NCI-H2081 (cell line): ENCODE measurements around the gene ODF4.

Experiments
- DNase-seq, 2 experiments: peaks; one replicate each; lab custom pipeline; 2025; lab: John Stamatoyannopoulos, UW

Gene ODF4, protein sequence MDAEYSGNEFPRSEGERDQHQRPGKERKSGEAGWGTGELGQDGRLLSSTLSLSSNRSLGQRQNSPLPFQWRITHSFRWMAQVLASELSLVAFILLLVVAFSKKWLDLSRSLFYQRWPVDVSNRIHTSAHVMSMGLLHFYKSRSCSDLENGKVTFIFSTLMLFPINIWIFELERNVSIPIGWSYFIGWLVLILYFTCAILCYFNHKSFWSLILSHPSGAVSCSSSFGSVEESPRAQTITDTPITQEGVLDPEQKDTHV

DNA sequence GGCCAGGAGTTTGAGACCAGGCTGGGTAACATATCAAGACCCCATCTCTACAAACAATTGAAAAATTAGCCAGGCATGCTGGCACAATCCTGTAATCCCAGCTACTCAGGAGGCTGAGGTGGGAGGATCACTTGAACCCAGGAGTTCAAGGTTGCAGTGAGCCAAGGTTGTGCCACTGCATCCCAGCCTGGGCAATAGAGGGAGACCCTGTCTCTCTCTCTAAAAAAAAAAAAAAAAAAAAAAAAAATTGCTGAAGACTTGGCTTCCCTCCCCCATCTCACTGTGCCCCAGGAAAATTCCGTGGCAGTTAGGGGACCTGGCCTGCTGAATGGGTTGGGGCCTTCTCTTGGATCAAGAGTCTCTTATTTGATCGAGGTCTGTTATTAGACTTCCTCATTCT is at the start of gene ODF4:
Gene ODF4 (plus strand): TSS at position 301 of the 400 bp plus-strand sequence. CDS start 212 bp downstream, outside the sequence.
- DNase-seq: no peak

DNA sequence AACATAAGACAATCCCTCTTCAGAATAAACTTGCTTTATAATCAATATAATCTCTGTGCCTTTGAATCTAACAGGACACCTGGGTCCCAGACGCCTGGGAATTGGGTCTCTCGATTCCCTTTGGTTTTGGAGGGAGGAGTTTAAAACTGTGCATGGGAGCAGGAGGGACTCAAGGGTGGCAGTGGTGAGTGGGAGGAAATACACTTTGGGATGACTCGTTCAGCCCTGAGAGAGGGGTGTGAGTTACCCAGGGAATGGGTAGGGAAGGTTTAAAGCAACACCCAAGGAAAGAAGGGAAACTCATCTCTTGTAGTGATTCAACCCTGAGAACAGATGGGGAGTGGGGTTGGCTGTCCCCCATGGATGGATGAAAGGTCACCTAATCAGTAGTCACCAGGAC is 49.6 kb upstream of the ODF4 start:
- DNase-seq: no peak

DNA sequence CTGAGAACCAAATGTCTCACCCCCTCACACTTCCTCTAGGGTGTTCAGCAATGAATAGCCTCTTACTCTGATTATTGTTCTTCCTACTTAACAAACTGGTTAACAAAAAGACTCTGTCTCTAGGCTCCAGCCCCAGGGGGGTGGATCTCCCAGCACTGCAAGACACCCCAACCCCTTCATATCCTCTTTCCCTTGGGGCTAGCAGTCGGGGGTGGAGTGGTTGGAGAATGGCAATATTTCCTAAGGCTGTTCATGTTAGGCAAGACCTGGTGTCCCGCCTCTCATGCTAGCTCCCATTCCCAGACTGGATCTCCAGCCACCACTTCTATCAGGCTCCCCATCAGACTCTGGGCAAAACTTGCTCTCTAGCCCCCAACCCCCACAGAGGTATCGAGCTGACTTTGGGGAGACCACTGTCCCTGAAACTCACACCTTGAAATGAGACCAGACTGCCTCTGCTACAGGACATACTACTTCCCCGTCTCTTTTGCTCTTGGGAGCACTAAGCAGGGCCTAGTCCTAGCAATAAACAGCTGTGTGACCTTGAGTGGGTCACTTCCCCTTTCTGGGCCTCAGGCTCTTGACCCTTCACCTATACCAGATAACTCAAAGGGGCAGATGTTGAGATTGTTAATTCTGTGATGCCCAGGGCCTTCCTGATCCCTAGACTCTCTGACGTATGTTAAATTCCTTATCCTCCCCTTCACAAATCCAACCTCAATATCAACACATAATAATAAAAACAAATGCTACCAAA is 46.8 kb upstream of the ODF4 start:
- no peak for DNase-seq

DNA sequence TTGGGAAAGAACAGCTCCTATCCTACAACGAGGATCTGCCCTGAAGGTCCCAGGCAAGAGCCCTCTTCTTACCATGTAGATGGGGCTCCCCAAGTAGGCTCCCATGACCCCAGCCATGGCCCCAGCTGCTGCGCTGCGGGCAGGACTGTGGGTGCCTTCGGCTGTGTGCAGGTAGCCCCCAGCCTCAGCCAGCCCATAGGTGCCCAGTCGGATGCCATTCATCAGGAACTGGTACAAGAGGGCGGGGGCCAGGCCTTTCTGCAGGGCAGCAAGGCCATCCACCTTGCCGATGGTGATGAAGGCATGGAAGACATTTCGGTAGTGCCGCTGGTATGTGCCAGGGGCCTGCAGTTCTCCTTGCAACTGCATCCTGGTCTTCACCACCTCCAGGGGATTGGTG is 45.3 kb upstream of the ODF4 start:
- DNase-seq: no peak

DNA sequence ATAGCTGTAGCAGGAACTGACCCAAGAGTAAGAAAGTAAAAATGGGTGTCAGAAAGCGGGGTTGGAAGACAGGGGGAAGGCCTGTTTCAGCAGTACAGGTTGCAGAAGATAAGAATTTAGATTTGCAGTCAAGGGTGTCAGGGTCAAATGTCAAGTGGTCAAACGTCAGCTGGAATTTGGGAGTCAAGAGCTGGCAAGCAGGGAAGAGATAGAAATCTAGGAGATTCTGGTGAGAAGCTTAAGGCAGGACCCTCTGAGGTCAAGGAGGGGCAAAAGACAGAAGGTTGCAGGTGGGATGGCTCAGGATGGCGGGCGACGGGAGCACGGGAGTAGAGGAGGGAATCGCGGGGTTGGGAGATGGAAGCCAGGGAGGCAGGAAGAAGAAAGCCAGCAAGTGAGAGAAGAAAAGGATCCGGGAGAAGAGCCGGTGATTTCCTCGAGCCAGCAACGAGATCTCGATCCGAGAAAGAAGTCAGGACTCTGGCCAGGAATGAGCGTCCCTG is 44.8 kb upstream of the ODF4 start:
- no peak for DNase-seq

DNA sequence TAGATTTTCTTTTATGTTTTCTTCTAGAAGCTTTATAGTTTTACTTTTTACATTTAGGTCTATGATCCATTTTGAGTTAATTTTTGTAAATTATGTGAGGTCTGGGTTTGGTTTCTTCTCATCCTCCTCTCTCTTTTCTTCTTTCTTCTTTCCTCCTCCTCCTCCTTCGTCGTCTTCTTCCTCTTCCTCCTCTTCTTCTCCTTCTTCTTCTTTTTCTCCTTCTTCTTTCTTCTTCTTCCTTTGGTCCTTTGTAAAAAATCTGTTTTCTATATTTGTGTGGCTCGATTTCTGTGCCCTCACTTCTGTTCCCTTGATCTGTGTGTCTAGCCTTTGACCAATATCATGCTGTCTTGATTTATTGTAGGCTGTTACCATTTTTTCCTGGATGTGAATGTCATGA is 39.4 kb upstream of the ODF4 start:
- no peak for DNase-seq

DNA sequence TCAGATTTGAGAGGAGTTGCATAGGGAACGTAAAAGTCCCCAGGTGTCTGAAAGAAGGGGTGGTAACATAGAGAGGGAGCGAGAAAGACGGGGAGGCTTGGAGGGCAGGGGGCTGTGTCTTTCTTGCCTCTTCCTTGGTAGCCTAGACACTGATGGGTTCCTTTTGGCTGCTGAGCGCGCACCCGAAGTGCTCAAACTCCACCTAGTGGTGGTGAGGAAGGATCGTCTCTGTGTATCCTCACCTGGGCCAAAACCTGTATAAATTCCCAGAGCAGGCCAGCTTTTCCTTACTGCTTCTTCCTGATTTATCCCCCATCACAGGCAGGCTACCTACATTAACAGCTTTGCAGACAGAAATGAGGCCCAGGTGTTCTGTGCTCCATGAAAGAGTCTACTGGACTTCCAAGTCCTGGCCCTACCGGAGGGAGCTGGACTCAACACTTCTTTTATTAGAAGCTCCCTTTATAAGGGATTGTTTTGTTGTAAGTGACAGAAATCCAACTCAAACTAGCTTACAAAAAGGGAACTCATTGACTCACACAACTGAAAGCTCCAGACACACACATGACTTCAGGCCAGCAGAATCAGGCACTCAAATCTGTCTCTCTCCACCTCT is 38.9 kb upstream of the ODF4 start:
- DNase-seq: peak; percentile 10 to 66

DNA sequence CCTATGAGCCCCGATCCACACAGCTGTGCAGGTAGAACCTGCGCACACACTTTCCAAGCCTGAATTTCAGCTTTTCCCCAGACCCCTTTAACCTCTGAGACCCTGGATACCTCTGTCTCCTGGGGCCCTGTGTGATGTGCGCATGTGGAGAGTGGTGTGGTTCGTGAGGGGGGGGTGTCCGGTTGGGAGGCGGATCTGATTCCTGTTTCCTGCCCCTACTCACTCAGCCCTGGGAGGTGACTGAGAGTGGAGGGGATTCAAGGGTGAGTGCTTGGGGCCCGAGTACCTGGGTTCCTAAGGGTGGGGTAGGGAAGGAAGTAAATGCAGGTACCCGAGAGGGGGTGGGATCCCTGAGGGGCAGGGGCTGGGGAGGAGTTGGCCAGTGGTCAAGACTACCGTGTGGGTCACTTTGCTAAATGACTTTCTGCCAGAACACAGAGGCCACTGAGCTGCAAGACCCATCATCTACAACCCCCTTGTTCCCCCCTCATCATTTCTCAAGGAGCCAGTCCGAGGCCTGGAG is 29.0 kb upstream of the ODF4 start:
- no peak for DNase-seq

DNA sequence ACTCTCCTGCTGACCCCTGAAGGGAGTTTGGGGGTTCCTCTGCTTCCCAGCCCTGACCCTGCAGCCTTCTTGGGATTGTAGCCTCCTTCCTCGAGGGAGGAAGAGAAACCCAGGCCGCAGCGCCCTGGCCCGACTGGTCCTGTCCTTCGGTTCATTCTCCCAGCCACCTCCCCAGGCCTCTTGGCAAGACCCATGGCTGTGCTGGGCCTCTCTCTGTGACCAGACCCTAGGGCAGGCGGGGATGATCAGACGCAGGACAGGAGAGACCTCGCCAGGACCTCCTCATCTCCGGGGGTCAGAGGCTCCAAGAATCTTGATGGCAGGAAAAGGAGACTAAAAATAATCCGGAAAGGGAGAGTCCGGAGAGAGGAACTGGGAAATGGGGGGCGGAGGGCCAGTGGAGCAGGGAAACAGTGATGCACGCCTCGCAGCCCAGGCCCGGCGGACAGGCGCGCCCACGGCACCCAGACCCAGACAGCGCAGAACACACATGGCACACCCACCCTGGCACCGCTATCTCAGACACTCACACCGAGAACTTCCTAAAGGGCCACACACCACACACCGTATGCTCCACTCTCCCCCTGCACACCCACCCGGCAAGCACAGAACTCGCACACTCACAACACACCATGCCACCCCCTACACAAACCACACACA is 28.4 kb upstream of the ODF4 start:
- DNase-seq: no peak

DNA sequence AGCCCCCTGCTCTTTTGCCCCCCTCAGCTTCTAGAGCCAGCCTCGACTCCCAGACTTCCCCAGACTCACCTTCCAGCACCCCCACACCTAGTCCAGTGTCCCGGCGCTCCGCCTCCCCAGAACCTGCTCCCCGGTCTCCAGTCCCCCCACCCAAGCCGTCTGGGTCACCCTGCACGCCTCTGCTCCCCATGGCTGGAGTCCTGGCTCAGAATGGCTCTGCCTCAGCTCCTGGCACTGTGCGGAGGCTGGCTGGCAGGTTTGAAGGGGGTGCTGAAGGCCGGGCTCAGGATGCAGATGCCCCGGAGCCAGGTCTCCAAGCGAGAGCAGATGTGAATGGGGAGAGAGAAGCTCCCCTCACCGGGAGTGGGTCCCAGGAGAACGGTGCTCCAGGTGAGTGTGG is 27.4 kb upstream of the ODF4 start:
- DNase-seq: no peak

DNA sequence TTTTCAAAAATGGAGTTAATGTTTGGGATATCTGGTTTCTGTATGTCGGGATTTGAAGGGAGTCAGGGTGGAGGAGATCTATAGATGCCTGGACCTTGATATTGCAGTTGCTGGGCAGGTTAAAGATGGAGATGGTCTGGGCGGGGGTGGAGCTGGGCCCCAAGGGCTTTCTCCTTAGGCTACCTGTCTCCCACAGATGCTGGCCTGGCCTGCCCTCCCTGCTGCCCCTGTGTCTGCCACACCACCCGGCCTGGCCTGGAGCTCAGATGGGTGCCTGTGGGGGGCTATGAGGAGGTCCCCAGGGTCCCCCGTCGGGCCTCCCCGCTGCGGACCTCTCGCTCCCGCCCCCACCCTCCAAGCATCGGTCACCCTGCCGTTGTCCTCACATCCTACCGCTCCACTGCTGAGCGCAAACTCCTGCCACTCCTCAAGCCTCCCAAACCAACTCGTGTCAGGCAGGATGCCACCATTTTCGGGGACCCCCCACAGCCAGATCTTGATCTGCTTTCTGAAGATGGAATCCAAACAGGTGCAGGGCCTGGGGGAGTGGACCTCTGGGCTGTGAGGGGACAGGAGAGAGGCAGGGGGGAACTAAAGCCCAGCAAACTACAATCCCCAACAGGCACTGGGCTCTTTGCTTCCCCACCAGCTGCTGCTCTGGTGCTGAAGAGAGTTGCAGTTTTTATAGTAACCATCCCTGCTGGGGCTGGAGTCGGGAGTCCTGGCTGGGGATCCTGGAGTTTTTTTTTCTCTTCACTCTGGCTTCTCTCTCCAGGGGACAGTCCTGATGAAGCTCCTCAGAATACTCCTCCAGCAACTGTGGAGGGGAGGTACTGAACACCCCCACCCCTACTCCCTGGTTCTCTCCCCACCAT is 26.7 kb upstream of the ODF4 start:
- DNase-seq: no peak

DNA sequence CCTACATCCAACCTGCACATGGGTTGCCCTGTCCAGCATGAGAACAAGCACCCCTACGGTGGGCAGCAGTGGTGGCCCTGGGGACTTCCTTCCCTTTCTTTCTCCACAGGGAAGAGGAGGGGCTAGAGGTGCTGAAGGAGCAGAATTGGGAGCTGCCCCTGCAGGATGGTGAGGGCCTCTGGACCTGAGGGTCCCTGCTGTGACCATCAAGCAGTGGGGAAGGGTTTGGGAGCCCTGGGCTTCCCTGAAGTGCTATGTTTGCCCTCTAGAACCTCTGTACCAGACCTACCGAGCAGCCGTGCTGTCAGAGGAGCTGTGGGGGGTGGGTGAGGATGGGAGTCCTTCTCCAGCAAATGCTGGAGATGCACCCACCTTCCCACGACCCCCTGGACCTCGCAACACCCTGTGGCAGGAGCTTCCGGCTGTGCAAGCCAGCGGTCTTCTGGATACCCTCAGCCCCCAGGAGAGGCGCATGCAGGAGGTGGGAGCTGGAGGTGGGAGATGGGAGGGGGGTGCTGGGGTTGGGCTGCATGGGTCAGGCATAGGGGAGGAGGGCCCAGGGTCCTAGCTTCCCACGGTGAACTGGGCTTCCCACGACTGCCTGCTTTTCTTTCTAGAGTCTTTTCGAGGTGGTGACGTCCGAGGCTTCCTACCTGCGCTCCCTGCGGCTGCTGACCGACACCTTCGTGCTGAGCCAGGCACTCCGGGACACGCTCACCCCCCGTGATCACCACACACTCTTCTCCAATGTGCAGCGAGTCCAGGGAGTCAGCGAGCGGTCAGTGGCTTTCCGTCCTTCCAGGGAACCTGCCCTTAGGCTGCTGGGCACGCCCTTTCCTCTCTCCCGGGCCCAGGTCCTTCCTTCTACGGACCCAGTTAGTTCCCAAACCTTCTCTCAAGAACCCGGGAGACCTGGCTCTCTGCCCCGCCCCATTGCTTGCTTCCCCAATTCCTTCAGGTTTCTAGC is 24.6 kb upstream of the ODF4 start:
- DNase-seq: no peak

DNA sequence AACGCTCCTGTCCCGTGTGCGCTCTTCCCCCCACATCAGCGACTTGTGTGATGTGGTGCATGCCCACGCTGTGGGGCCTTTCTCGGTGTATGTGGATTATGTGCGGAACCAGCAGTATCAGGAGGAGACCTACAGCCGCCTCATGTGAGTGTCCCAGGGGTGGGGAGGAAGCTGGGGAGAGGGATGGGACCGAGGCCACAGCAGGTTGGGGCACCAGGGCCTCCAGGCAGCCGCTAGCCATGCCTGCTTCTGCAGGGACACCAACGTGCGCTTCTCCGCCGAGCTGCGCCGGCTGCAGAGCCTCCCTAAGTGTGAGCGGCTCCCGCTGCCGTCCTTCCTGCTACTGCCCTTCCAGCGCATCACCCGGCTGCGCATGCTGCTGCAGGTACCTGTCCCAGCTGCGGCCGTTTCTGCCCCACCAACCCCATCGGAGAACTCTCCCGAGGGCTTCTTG is 23.8 kb upstream of the ODF4 start:
- DNase-seq: no peak

DNA sequence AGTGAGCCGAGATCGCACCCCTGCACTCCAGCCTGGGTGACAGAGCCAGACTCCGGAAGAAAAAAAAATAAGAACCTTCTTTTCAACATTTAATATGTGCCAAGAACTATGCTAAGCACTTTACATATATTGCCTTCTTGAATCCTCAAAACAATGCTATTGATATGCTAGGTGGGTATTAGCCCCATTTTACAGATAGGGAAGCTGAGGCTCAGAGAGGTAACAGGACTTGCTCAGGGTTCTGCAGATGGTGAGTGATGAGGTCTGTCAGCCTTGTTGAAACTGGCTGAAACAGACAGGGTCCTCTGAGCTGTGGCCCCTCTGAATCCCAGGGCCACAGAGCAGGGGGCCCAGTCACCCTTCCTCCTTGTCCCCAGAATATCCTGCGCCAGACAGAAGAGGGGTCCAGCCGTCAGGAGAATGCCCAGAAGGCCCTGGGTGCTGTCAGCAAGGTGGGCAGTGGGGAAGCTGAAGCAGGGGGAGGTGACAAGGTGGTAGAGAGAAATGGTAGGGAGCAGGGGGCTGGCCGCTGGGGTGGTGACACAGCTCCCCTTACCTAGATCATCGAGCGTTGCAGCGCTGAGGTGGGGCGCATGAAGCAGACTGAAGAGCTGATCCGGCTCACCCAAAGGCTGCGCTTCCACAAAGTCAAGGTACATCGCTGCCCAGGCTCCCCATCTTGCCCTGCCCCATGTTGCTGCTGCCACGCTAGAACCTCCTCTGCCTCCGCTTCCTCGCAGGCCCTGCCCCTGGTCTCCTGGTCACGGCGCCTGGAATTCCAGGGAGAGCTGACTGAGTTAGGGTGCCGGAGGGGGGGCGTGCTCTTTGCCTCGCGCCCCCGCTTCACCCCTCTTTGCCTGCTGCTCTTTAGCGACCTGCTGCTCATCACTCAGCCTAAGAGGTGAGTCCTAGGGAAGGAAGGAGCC is 21.4 kb upstream of the ODF4 start:
- no peak for DNase-seq

DNA sequence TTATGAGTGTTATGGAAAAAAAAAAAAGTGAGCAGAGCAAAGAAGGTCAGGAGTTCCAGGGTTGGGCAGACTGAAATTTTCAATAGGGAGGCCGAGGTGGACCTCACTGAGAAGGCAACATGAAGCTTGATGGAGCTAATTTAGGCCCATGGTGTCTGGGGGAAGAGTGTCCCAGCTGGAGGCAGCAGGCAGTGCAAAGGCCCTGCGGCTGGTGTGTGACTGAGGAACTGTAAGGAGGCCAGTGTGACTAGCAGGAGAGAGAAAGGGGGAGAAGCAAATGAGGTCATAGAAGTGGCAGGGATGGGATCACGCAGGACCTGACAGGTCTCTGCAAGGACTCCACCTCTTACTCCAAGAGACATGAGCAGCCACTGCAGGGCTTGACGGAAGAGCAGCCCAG is 19.4 kb upstream of the ODF4 start:
- no peak for DNase-seq

DNA sequence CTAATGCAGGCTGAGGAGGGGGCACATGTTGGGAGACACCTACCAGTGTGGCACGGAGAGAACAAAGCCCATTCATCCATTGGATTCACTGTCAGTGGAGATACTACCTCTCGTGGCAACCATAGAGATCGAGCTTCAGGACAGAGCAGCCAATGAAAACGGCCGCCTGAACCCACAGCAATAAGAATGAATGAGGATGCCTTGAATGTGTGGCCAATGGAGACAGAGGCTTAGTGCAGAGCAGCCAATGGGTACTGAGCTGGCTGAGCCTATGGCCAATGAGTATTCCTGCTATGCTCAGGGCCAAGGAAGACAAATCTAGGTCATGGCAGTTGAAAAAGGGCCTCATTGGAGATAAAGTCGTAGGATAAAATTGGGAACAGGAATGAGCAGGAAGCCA is 18.6 kb upstream of the ODF4 start:
- DNase-seq: no peak

DNA sequence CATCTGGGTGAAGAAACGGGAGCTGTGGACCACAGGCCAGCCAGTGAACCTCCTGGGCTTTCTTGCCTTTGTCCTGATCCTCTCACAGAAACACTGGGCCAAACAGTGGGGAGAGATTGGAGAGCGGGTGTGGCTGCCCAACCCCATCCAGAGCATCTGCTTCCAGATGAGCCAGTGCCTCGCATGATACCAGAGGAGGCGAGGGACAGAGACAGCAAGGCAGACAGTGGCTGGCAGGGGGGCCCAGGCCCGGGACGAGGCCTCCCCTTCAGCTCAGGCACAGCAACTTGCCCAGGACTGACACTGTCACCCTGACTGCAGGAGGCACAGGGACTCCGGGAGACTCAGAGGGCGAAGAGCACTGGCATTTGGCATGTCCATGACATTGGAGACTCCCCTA is 17.6 kb upstream of the ODF4 start:
- no peak for DNase-seq

DNA sequence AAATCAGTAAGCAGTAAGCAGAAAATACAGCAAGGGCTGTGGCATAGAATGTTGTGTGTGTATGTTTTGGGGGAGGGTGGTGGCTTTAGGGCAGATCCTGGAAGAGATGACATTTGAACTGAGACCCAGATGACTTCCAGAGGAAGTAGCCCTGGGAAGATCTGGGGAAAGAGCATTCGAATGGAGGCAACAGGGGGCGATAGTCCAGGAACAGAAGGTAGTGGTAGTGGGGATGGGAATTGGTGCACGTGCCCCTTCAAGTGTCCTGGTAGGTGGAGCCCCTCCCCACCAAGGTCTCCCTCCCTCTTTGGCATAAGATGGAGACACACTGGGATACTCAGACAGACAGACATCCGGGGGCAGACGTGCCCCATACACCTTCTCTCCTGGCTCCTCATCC is 15.5 kb upstream of the ODF4 start:
- no peak for DNase-seq

DNA sequence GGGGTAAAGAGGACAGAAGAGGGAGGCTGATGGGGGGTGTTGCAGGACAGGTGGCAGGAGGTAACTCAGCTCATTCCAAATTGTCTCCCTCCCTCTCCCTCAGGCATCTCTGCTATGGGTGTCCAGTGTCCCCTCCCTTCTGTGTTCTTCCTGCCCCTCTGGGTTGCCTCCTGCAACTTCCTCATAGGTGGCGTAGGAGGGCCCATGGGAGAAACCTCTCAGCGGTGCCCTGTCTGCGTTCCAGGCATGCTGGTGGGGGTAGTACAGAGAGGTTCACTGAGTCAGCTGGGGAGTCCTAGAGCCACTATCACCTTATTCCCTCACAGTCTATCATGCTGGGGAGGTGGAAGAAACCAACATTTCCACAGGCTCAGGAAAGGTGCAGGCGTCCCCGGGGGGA is 14.7 kb upstream of the ODF4 start:
- no peak for DNase-seq
